Measurements from ENCODE around the gene SH3BP1.

DNA sequence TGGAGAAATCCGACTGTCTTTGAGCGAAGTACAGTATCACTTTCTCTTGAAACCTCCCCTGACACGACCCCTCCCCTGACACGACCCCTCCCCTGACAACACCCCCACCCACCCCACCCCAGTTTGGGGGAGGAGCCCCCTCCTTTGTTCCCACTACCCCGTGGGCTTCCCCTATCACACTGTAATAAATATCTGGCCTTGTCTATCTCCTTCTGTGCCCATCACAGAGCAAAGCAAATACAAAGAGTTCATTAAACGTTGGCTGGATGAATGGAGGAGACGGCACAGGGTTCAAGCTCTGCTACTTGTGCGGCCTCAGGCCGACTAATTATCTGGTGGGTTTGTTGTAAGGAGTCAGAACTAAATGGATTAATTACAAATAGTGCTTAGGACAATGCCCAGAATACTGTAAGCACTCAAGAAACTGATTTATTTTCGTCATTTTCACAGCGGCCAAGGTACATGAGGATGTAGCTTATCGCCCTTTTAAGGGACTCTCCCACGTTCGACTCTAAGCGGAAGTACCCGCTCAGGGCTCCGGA lies 31.5 kb upstream of the SH3BP1 start:
- TF ChIP-seq, protein P1, sequence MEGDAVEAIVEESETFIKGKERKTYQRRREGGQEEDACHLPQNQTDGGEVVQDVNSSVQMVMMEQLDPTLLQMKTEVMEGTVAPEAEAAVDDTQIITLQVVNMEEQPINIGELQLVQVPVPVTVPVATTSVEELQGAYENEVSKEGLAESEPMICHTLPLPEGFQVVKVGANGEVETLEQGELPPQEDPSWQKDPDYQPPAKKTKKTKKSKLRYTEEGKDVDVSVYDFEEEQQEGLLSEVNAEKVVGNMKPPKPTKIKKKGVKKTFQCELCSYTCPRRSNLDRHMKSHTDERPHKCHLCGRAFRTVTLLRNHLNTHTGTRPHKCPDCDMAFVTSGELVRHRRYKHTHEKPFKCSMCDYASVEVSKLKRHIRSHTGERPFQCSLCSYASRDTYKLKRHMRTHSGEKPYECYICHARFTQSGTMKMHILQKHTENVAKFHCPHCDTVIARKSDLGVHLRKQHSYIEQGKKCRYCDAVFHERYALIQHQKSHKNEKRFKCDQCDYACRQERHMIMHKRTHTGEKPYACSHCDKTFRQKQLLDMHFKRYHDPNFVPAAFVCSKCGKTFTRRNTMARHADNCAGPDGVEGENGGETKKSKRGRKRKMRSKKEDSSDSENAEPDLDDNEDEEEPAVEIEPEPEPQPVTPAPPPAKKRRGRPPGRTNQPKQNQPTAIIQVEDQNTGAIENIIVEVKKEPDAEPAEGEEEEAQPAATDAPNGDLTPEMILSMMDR (IDR thresholded peaks at IDR 0.05) = no peak
- TF ChIP-seq POLR2A (IDR thresholded peaks at IDR 0.05) = no peak

Data from right lobe of liver (tissue), 4 donors.